HG03097 (cell line): ENCODE measurements around the gene EWSR1.

Source experiments
- ATAC-seq: cut with Tn5 transposase; IDR thresholded peaks from one replicate; pipeline ENCODE4 v1.9.1; 2021; ENCODE audit not compliant: unreplicated experiment, low FRiP score

The EWSR1 gene

GRCh38 chr22:29302681-29303465 is 34.8 kb downstream of the EWSR1 start:
- no peak for ATAC-seq

GRCh38 chr22:29305836-29306174 is 37.7 kb downstream of the EWSR1 start:
- no peak for ATAC-seq

GRCh38 chr22:29306175-29306834 is 38.2 kb downstream of the EWSR1 start, which contains the start of gene GAS2L1:
TSS of gene GAS2L1 (plus strand) at chr22:29306650. CDS start at chr22:29308106, 1,456 bp downstream.
- ATAC-seq, result no peak

GRCh38 chr22:29306835-29307595 is 38.9 kb downstream of the EWSR1 start:
- no peak for ATAC-seq

GRCh38 chr22:29307596-29308147 is 39.6 kb downstream of the EWSR1 start:
- no peak for ATAC-seq

- ATAC-seq, result no peak
Observed at GRCh38 chr22:29308148-29308790, 40.2 kb downstream of the EWSR1 start.

- no peak for ATAC-seq
Observed at GRCh38 chr22:29308791-29309262, 40.8 kb downstream of the EWSR1 start.

- no peak for ATAC-seq
Observed at GRCh38 chr22:29309332-29310064, 41.4 kb downstream of the EWSR1 start.

GRCh38 chr22:29310065-29310862 is 42.2 kb downstream of the EWSR1 start:
- ATAC-seq, result no peak

- ATAC-seq, result no peak
Observed at GRCh38 chr22:29310863-29311339, 42.8 kb downstream of the EWSR1 start.

- ATAC-seq, result no peak
Observed at GRCh38 chr22:29311464-29312217, 43.6 kb downstream of the EWSR1 start.

- ATAC-seq, result no peak
Observed at GRCh38 chr22:29312218-29313125, 44.4 kb downstream of the EWSR1 start.

- no peak for ATAC-seq
Observed at GRCh38 chr22:29313126-29313575, 45.1 kb downstream of the EWSR1 start.

- ATAC-seq, result no peak
Observed at GRCh38 chr22:29313576-29314466, 45.8 kb downstream of the EWSR1 start.

- no peak for ATAC-seq
Observed at GRCh38 chr22:29314537-29315285, 46.6 kb downstream of the EWSR1 start.
